Embryonic facial prominence (tissue), 1 donor: Measurements from ENCODE around the gene UPK3B.
"Not testable (repeated sequence)": the region's sequence is repeated elsewhere in the genome, so short reads cannot be mapped to it uniquely, and the experiment has no call there.

Source experiments
- DNase-seq: peaks from one replicate; pipeline ENCODE4 v3.0.0-alpha.2; 2016; ENCODE audit errors: extremely low spot score

Gene UPK3B

DNA sequence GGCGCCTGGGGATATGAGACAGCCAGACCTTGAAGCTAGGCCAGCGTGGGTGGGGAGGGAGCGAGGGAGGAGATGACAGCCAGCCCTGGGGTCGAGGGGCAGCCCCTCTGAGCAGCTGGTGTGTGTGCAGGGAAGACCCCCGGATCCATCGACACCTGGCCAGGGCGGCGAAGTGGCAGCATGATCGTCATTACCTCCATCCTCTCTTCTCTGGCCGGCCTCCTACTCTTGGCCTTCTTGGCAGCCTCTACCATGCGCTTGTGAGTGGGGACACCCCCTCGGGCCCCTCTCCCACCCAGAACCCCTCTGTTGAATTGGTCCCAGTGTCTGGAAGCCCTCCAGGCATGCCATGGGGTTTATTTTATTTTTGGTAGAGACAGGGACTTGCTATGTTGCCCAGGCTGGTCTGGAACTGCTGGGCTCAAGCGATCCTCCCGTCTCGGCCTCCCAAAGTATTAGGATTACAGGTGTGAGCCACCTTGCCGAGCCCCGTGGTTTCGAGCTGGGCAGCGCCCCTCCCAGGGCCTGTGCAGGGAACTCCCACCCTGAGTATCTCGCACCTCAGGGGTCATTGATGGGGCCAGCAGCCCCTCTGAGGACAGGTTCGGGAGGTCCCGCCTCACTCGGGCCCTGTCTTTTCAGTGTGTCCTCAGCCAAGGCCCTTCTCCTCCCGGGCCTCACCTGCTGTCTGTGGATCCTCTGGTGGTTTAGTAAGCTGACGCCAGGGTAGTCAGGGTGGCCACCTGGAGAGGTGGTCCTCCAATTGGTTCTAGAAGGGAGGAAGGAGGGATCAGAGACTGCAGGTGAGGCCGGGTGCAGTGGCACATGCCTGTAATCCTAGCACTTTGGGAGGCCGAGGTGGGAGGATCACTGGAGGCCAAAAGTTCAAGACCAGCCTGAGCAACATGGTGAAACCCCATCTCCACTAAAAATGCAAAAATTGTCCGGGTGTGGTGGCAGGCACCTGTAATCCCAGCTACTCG, 3.8 kb downstream of the UPK3B start:
- no peak for DNase-seq

DNA sequence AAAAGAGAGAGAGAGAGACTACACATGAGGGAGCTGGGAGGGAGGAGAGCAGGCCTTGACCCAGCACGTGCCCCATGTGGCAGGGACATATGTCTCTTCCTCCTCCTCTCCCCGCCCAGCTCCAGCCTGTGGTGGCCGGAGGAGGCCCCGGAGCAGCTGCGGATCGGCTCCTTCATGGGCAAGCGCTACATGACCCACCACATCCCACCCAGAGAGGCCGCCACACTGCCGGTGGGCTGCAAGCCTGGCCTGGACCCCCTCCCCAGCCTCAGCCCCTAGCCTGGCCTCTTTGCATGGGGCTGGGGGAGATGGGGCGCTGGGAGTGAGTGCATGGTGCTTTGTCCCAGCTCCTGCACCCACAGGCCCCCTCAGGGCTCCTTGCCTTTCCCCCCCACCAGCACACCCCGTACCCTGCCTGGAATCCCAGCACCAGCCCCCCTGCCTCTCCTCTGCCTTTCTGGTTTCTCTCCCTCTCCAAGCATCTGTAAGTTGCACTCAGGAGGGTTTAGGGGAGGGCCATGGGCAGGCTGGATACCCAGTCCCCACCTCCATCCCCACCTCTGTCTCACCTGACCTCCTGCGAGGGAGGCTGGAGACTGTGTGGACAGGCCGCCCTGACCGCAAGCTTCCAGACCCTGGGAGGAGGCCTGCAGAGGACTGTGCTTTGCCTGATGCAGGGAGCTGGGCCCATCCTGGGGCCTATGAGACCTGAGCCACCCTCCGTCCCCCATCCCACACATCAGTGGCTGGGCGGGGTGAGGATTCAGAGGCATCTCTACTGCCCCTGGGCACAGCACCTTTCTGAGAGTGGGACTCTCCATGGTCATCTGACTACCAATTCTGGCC, 4.8 kb downstream of the UPK3B start:
- no peak for DNase-seq

DNA sequence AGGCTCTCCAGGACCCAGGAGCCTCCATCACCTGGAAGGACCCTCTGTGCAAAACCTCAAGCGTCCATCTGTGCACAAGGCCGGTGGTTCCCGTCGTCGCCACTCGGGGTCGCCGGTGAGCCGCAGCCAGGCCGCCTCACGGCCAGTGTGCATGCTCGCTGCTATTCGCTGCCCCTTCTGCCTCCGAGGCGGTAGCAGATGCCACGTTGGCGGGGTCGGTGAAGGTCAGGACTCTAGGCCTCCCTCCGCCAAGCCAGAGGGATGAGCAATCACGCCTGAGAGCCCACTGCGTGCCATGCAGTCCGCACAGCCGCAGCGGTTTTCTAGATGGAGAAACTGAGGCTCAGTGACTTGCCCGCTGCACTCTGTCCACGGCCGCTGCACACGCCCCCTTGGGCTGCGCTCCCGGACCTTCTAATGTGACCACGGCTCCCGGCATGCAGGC, 5.7 kb downstream of the UPK3B start:
- DNase-seq = no peak

DNA sequence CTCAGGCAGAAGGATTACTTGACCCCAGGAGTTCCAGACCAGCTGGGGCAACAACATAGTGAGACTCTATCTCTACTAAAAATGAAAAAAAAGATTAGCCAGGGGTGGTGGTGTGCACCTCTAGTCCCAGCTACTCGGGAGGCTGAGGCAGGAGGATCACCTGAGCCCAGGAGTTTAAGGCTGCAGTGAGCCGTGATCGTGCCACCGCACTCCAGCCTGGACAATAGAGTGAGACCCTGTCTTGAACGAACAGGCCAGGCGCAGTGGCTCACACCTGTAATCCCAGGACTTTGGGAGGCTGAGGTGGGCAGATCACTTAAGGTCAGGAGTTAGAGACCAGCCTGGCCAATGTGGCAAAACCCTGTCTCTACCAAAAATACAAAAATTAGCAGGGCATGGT, 6.6 kb downstream of the UPK3B start:
- not testable (repeated sequence) for DNase-seq

DNA sequence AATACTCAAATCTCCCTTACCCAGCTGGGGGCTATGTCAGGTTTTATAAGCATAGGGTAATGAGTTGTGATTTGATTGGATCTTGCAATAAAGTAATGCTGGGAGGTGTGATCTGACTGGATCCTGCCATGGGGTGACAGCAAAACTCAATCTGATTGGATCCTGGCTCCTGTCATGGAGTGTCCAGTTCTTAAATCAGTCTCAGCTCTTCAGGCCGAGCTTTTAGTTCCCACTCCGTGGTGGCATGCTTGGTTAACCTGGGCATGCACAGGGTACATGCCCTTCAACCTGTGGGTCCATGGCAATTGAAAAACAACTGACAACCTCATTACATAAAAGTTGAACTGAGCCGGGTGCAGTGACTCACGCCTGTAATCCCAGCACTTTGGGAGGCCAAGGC, 15.8 kb downstream of the UPK3B start:
- not testable (repeated sequence) for DNase-seq

DNA sequence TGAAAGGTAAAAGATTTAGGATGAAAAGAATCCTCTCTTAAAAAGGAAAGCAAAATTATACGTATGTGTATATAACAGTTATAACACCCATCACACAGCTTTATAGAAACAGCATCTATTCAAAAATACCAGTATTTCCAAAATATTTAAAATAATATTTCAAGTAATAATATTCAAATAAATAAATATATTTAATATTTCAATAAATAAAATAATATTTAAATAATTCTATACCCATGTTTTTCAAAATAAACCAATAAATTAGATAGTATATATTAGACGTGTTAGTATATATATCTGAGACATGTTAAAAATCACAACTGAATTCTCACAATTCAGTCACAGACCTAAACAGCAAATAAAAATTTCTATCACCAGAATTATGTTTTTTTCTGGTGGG, 21.3 kb downstream of the UPK3B start:
- not testable (repeated sequence) for DNase-seq

DNA sequence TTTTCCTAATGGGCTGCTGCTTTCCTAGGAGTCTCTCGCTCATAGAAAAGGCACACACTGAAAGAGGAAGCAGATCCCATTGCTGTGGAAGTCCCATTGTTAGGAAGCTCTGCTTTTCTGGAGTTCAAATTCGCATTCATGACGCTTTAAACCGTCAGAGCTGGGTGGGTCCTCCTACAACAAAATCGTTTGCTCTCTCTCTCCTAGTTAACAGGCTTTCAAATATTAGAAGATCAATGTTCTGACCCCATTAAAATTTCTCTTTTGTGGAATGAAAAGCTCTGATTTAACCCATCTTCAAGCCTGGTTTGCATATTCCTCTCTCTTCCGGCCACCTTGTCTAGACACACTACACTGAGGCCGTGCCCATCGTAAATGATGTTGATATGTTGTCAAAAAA, 32.8 kb downstream of the UPK3B start, which contains the start of gene SPDYE16:
Gene SPDYE16 (minus strand): TSS at position 101 of the 400 bp plus-strand sequence. CDS start 1,838 bp downstream, outside the sequence.
- not testable (repeated sequence) for DNase-seq

DNA sequence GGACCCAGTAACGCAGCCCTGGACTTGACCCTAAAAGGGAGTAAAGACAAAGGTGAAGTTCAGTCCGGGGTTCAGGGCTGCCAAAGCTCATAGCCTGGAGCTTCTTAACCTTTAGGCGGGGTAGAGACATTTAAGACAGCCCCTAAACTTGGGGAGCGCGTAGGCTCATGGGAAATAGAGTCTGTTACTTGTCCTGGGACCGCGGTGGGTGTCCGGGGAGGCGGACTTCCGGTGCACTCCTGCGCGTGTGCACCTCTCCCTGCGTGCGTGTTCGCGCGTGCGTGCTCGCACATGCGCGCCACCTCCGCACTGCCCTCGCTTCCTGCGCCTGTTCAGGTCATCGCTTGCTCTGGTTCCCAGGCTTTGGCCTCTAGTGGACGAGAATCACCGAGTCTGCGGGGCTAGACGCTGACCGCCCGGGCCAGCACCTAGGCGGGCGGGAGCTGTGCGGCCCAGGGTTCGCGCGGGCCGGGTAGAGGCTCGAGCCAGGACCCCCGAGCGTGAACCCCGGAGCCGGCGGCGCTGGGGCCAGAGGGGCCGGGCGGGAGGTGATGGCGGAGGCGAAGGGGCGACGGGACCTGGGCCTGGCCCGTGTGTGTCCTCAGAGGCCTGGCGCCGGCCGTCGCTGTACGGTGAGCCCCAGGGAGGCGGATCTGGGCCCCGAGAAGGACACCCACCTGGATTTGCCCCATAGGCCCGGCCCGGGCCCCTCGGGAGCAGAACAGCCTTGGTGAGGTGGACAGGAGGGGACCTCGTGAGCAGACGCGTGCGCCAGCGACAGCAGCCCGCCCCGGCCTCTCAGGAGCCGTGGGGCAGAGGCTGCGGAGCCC, 38.9 kb downstream of the UPK3B start:
- DNase-seq = peak; percentile 66

DNA sequence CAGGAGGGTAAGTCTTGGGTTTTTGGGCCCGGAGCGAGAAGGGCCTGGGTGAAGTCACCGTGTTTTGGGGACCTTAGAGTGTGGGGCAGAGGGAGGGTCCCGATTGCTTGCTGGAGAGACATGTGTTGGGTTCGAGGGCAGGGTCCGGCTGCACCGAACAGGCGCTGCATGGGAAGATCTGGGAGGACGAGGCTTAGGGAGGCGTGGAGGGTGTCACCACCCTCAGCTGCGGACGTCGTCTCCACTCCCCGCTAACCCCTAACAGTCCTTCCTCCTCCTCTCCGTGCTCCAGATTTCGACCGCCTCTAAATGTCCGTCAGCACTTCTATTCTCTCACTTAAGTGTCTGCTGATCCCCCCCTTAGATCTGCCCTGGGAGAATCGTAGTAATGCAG, 39.5 kb downstream of the UPK3B start:
- DNase-seq = not testable (repeated sequence)

DNA sequence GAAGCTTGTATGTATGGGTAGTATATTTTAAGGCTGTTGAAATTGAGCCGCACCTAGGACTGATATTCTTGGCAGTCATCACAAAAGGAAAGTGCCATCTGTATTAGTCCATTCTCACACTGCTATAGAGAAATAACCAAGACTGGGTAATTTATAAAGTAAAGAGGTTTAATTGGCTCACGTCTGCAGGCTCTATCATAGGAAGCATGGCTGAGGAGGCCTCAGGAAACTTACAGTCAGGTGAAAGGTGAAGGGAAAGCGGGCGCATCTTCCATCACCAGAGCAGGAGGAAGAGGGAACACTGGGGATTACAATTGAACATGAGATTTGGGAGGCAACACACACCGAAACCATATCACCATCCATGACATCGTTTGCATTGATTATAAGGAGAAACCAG, 41.6 kb downstream of the UPK3B start:
- not testable (repeated sequence) for DNase-seq

DNA sequence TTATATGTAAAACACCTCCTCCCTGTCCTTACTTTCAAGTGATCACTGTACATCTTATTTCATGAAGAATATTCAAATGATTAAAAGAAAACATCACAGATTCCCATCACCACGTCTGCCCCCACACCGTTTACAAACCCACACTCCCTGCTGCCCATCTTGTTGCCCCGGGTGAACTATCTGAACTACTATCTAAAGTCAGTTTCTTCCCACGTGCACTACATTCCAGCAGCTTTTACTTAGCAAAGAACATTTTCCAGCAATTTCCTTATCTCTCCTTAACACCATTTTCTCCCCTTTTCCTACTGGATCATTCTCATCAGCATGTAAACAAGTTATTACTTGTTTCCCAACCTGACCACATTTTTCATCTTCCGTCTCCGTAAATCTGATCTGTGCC, 49.3 kb downstream of the UPK3B start:
- DNase-seq = not testable (repeated sequence)

DNA sequence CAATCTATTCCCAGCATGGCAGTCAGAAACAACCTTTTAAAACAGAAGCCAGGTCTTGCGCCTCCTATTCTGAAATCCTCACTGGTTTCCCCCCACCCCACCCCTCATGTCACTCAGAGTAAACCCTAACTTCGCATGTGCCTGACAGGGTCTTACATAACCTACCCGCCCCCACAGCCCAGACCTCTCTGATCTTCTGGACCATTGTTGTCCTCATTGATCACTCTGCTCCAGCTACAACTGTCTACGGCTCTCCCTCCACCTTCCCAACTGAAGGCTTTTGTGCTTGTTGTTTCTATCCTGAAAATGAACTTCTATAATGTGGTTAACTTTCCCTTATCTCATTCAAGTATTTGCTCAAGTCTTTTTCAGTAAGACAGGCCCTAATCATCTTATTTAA, 49.8 kb downstream of the UPK3B start:
- DNase-seq = not testable (repeated sequence)

DNA sequence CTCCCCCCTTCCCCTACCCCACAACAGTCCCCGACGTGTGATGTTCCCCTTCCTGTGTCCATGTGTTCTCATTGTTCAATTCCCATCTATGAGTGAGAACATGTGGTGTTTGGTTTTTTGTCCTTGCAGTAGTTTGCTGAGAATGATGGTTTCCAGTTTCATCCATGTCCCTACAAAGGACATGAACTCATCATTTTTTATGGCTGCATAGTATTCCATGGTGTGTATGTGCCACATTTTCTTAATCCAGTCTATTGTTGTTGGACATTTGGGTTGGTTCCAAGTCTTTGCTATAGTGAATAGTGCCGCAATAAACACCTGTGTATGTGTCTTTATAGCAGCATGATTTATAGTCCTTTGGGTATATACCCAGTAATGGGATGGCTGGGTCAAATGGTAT, 51.0 kb downstream of the UPK3B start:
- DNase-seq = not testable (repeated sequence)

DNA sequence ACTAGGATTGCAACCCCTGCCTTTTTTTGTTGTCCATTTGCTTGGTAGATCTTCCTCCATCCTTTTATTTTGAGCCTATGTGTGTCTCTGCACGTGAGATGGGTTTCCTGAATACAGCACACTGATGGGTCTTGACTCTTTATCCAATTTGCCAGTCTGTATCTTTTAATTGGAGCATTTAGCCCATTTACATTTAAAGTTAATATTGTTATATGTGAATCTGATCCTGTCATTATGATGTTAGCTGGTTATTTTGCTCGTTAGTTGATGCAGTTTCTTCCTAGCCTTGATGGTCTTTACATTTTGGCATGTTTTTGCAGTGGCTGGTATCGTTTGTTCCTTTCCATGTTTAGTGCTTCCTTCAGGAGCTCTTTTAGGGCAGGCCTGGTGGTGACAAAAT, 54.6 kb downstream of the UPK3B start:
- DNase-seq = not testable (repeated sequence)
